HepG2 (cell line): ENCODE results near the gene NT5C. TPM values are rescaled to one million over a fixed set of nuclear protein-coding genes. Genes with fewer than 3 reads are reported as not detected.

ENCODE experiments used
- CBX1 ChIP-seq: IDR thresholded peaks from one replicate; pipeline ENCODE4 v1.6.1; 2016; ENCODE audit warnings: antibody characterized with exemption, low read depth
- CTCF ChIP-seq: sonication (generic); formaldehyde crosslinking; IDR thresholded peaks from 2 replicates; pipeline ENCODE4 v1.5.0; 2020; ENCODE audit warnings: mild to moderate bottlenecking, missing genetic modification reagents, moderate library complexity
- MAZ ChIP-seq, 2 experiments: sonication (generic) in 1 of 2; formaldehyde crosslinking in 1 of 2; IDR thresholded peaks; 2 replicates each; pipeline versions ENCODE4 v1.5.0 to v1.6.1; 2012 to 2020; ENCODE audit warnings: low read depth in 2 of 2, mild to moderate bottlenecking in 2 of 2, borderline replicate concordance in 1 of 2, improper control_type of control experiment in 1 of 2, low read length in 1 of 2, missing genetic modification reagents in 1 of 2, moderate library complexity in 1 of 2
- MED8 ChIP-seq: sonication (generic); formaldehyde crosslinking; IDR thresholded peaks from 2 replicates; pipeline ENCODE4 v1.8.1; 2023; ENCODE audit warnings: mild to moderate bottlenecking, missing genetic modification reagents; ENCODE audit not compliant: insufficient replicate concordance
- NR0B2 ChIP-seq: sonication (generic); formaldehyde crosslinking; IDR thresholded peaks from 2 replicates; pipeline ENCODE4 v1.4.0; 2020; ENCODE audit warnings: mild to moderate bottlenecking, missing genetic modification reagents
- NRL ChIP-seq: sonication (generic); formaldehyde crosslinking; IDR thresholded peaks from 2 replicates; pipeline ENCODE4 v1.5.0; 2020; ENCODE audit warnings: missing genetic modification reagents, mild to moderate bottlenecking, moderate library complexity, borderline replicate concordance
- ONECUT2 ChIP-seq: sonication (generic); formaldehyde crosslinking; IDR thresholded peaks from 2 replicates; pipeline ENCODE4 v1.4.0; 2020; ENCODE audit warnings: missing genetic modification reagents
- PITX1 ChIP-seq: sonication (generic); formaldehyde crosslinking; IDR thresholded peaks from 2 replicates; pipeline ENCODE4 v1.5.1; 2020; ENCODE audit warnings: mild to moderate bottlenecking, missing genetic modification reagents
- RFX3 ChIP-seq: IDR thresholded peaks from 2 replicates; pipeline ENCODE4 v1.6.1; 2016; ENCODE audit warnings: missing biosample characterization, missing genetic modification reagents
- RFX5 ChIP-seq: IDR thresholded peaks from 2 replicates; pipeline ENCODE4 v1.6.1; 2011; ENCODE audit warnings: low read depth, low read length, improper control_type of control experiment
- RXRA ChIP-seq: sonication (generic); formaldehyde crosslinking; IDR thresholded peaks from 2 replicates; pipeline ENCODE4 v1.5.1; 2020; ENCODE audit warnings: missing genetic modification reagents
- SATB2 ChIP-seq: sonication (generic); formaldehyde crosslinking; IDR thresholded peaks from 2 replicates; pipeline ENCODE4 v1.5.0; 2020; ENCODE audit warnings: missing genetic modification reagents
- SIX1 ChIP-seq: sonication (generic); formaldehyde crosslinking; IDR thresholded peaks from 2 replicates; pipeline ENCODE4 v1.4.0; 2020; ENCODE audit warnings: missing genetic modification reagents, borderline replicate concordance
- U2AF1 ChIP-seq: fragments of 200-400 bp; formaldehyde crosslinking; optimal IDR thresholded peaks from 2 replicates; pipeline ENCODE3; 2017; ENCODE audit warnings: mild to moderate bottlenecking, low read depth, low read length
- ZBTB10 ChIP-seq: sonication (generic); formaldehyde crosslinking; IDR thresholded peaks from 2 replicates; pipeline ENCODE4 v1.4.0; 2020; ENCODE audit warnings: missing genetic modification reagents, borderline replicate concordance
- ZBTB44 ChIP-seq: sonication (generic); formaldehyde crosslinking; IDR thresholded peaks from 2 replicates; pipeline ENCODE4 v1.4.0; 2020; ENCODE audit warnings: missing genetic modification reagents
- ZFX ChIP-seq: sonication (generic); formaldehyde crosslinking; IDR thresholded peaks from 2 replicates; pipeline ENCODE4 v1.4.0; 2020; ENCODE audit warnings: mild to moderate bottlenecking, low read depth, missing genetic modification reagents, moderate library complexity
- ZNF263 ChIP-seq: sonication (generic); formaldehyde crosslinking; IDR thresholded peaks from 2 replicates; pipeline ENCODE4 v1.4.0; 2020; ENCODE audit warnings: missing genetic modification reagents
- ZNF432 ChIP-seq: sonication (generic); formaldehyde crosslinking; IDR thresholded peaks from 2 replicates; pipeline ENCODE4 v1.5.0; 2020; ENCODE audit warnings: missing genetic modification reagents, mild to moderate bottlenecking, borderline replicate concordance
- ZNF557 ChIP-seq: sonication (generic); formaldehyde crosslinking; IDR thresholded peaks from 2 replicates; pipeline ENCODE4 v1.4.0; 2020; ENCODE audit warnings: missing genetic modification reagents
- ZNF672 ChIP-seq: sonication (generic); formaldehyde crosslinking; IDR thresholded peaks from 2 replicates; pipeline ENCODE4 v1.8.1; 2022; ENCODE audit warnings: missing genetic modification reagents
- ZNF83 ChIP-seq: sonication (generic); formaldehyde crosslinking; IDR thresholded peaks from 2 replicates; pipeline ENCODE4 v1.4.0; 2020; ENCODE audit warnings: missing genetic modification reagents, mild to moderate bottlenecking, borderline replicate concordance
- polyA plus RNA-seq, 8 experiments: library from polyadenylated mRNA; depleted of rRNA in 3 of 8; stranded (reverse) in 7 of 8; unstranded in 1 of 8; fragments of >200 nt; fragmentation: Illumina TruSeq in 4 of 8; extraction: Trizol in 4 of 8; gene quantifications; 2 replicates each; pipeline versions ENCODE4 v1.2.1 to v1.2.3, GENCODE V29; 2011 to 2016; ENCODE audit warnings: low read depth in 4 of 8, missing spikeins in 1 of 8, mixed read lengths in 1 of 8; ENCODE audit not compliant: insufficient read depth in 1 of 8
- total RNA-seq, 5 experiments: library from RNA; depleted of rRNA; stranded (reverse); fragments of >200 nt; fragmentation: Illumina TruSeq; extraction: Trizol; gene quantifications; 2 replicates each; pipeline ENCODE4 v1.2.3, GENCODE V29; 2016; ENCODE audit warnings: low read depth in 1 of 5

Gene NT5C
- total and polyA plus RNA-seq, 2 of the 13 experiments (the other 11 are each of a cell fraction or from before 2014, with no cell fraction given) = 42.8 to 48.6 TPM

- TF ChIP-seq MAZ (IDR thresholded peaks at IDR 0.05; ENCODE audit: borderline replicate concordance, low read depth, low read length) (peak; percentile 65; the same call in 1 of the 2 replicates), MAZ (CRISPR knock-in tag; IDR thresholded peaks at IDR 0.05; ENCODE audit: low read depth) (peak; percentile 89), U2AF1 (peak; percentile 33), RFX5 (peak; percentile 46; the same call in 1 of the 2 replicates), CBX1 (peak; percentile 68), SATB2 (CRISPR knock-in tag) (no peak), NR0B2 (CRISPR knock-in tag) (peak; percentile 97), ZNF83 (CRISPR knock-in tag) (peak; percentile 93; the same call in 1 of the 2 replicates), ZFX (peak; percentile 95), RFX3 (CRISPR knock-in tag) (no peak), CTCF (CRISPR knock-in tag) (peak; percentile 24; the same call in 1 of the 2 replicates), MED8 (CRISPR knock-in tag) (peak; percentile 64), ONECUT2 (CRISPR knock-in tag) (no peak; the same call in 1 of the 2 replicates), SIX1 (CRISPR knock-in tag) (no peak), ZNF557 (CRISPR knock-in tag) (peak; percentile 75; the same call in 1 of the 2 replicates), PITX1 (peak; percentile 55; the same call in 1 of the 2 replicates), ZNF263 (CRISPR knock-in tag) (peak; percentile 45; the same call in 1 of the 2 replicates), ZBTB44 (CRISPR knock-in tag) (0 out of 2 replicates have a peak, but pooled peaks have one; percentile 4), ZNF672 (CRISPR knock-in tag) (no peak), ZBTB10 (CRISPR knock-in tag) (no peak), RXRA (0 out of 2 replicates have a peak, but pooled peaks have one; percentile 39), NRL (CRISPR knock-in tag) (peak; percentile 82), ZNF432 (no peak)
Observed at GRCh38 chr17:75154195-75155106, 22.9 kb upstream of the NT5C start, which contains the start of gene JPT1 (continued).
